NOMO-1 treated with dmso at 0.1 percent for 144 hours (cell line): ENCODE measurements around the gene C6orf132.

Source experiments
- DNase-seq: peaks from one replicate; lab custom pipeline; 2025; ENCODE audit not compliant: unreplicated experiment; lab: John Stamatoyannopoulos, UW

Gene C6orf132

GRCh38 chr6:42105709-42106108, 36.7 kb downstream of the C6orf132 start:
- DNase-seq, result no peak

DNA sequence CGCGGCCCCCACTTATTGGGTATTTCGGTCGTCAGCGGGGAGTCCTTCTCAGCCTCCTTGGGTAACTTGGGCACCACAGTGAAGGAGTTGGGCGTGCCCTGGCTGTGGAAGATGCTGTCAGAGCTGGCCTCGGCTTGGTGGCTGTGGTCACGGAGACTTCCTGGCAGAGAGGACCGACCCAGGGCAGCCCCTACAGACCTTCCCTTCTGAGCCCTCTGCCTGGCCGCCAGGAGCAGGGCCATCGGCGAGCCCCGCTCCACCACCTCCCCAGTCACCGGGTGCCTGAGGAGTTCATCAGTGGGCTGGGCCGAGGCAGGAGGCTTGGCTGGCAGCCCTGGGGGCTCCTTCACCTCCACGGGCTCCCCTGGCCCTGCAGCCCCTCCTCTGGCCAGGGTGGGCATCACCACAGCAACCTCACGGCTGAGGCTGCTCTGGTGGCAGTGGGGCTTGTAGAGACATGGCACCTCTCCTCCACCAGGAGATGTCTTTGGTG, 37.2 kb downstream of the C6orf132 start:
- DNase-seq, result no peak

GRCh38 chr6:42104804-42105125, 37.7 kb downstream of the C6orf132 start:
- no peak for DNase-seq

DNA sequence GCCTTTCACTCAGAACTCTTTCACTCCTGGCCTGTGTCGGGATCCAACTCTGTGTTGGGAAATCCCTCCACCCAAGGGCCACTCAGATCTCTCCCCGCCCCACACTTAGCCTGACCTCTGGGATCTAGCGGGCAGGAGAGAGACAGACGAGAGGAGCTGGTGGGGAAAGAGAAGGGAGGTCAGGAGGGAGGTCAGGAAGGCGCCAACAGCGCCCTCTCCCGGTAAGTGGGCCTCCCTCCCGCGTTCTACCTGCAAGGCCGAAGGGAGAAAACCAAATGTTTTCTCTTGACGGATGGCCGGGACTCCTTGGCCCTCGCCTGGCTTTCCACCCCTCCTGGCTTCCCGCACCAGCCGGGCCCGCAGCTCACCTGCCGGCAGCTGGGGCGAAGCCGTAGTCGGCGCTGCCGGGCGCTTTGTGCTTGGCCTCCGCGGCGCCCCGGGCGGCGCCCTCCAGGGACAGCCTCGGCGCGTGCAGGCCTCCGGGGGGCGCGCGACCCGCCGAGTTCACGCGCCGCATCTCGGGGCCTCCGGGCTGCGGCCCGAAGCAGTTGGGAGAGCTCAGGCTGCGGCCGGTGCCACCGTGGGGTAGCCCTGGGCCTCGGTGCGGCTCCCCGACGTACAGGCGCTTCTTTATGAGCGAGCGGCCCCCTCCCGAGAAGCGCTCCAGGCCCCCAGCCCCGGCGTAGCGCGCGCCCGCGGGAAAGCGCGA, 38.2 kb downstream of the C6orf132 start:
- peak; percentile 58 for DNase-seq

- no peak for DNase-seq
Observed at GRCh38 chr6:42103753-42104094, 38.7 kb downstream of the C6orf132 start.

DNA sequence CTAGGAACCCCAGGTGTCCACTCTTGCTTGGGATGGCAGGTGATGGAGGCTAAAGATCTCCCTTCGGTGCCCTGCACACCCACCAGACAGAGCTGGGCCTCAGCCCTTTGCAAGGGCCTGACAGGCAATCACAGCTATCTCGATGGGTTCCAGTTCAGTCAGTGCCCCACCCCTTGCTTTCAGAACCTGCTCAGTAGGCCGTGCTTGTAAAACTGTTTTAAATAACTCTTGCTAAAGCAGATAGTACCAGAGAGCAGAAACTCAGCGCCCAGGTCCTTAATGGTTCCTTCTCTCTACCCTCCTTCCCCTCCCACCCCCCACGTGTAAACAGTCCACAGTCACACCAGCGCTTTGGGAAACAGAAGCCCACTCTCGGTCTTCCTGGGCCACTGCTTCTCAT, 39.2 kb downstream of the C6orf132 start:
- no peak for DNase-seq

DNA sequence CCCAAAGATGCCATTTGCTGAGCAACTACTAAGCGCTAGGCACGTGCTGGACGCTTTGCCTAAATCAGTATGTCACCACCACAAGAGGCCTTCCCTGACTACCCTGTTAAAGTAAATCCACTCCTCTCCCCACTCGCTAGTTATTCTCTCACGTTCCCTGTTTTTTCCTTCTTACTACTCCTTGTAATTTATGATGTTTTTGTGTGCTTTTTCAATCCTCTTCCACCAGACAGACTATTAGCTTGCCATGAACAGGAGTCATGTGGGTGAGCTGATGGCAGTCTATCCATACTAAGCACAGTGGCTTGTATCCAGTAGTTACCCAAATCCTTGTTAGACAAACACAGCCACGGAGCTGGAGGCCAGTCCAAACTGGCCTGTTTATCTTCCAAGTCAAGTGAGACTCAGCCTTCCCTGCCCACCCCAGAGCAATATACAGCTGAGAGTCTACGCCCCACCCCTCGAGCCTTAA, 41.2 kb downstream of the C6orf132 start:
- DNase-seq, result no peak

DNA sequence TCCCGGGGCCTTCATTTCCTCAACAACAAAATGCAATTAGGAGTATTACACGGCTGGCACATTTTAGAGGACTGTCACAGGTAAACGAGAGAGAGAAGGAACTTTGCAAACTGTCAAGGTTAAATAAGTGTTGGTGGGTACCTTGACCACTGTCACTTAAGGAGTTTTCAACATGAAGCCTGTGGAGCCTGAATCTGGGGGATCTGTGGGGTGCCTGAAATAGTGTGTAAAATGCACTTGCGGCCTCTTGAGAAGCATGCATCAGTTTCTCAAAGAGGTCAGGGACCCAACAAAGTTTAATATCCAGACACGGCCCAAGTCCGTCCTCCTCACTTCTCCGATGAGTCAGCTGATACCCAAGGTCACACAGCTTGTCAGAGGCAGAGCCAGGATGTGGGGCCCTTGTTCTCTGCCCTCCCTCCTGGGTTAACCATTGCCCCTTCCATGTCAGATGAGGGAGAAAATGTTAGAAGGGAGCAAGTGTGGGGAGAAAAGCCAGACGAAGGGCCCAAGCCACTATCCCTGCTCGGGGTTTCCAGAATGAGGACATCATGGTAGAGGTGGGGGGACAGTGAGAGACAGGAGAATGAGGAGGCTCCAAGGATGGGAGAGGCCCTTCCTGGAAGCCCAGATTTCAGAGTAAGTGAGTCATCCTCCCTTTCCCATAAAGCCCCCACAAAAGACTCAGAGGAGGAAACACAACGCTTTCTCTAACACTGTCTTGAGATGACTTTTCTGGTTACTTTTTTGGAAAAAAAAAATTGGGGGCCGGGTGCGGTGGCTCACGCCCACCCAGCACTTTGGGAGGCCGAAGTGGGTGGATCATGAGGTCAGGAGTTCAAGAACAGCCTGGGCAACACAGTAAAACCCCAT, 42.2 kb downstream of the C6orf132 start:
- DNase-seq, result no peak

DNA sequence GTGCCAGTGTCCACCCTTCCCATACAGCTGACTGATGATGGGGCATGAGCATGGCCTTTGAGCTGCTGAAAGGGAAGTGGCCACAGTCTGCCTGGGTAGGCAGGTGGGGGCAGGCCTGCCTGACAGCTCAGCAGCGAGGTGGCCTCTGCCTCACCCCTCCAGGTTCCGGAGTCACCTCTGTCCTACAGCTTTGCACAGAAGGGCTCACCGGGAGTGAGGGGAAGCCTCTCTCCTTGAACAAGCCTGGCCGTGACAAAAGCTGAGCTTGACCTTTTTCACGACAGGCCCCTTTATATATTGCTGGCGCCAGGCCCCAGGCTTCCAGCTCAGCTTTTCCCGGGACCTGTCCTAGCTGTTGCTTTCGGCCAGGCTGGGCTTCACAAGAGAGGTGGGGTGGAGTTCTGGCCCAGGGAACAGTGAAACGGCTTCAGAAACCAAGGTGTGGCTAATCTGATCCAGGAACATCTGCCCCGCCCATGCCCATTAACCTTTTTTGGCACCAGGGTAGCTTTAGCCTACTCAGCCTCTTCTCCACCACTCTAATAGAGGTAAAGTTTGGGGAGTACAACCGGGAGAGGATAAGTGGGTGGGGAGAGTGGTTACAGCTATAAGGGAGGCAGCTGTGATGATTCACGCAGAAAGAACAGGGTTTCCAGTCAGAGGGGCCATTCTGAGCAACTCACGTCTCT, 42.9 kb downstream of the C6orf132 start:
- DNase-seq, result no peak

DNA sequence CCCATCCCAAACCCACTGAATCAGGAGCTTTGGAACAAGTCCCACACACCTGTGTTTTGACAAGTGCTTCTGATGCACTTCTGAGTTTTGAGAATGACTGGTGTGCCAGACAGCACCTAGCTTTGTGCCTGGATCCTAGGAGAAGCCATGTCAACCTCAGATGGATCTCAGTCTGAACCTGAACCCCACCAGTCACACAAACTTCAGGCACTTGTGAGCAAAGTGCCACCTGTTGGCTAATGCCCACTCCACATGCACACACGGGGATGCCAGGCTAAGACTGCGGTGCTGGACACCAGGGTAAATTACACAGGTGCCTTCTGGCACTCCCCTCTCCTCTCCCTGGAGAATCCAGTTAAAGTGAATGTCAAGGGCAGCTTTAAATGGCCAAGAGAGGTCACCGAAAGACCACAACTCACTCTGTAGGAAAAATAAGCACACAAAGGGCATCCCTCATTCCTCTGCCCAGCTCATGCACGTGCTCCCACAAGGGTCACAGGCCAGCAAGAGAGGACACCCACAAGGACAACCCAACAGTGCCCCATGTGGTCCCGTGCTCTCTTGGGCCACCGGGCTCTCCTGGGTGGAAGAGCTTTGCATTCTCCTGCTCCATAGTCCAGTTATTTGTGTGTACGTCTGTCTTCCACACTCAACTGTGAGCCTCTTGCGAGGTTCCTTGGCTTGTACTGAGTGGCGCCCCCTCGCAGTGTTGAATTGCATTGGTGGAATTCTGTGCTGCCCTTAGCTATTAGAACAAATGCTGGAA, 46.5 kb downstream of the C6orf132 start:
- DNase-seq, result no peak

DNA sequence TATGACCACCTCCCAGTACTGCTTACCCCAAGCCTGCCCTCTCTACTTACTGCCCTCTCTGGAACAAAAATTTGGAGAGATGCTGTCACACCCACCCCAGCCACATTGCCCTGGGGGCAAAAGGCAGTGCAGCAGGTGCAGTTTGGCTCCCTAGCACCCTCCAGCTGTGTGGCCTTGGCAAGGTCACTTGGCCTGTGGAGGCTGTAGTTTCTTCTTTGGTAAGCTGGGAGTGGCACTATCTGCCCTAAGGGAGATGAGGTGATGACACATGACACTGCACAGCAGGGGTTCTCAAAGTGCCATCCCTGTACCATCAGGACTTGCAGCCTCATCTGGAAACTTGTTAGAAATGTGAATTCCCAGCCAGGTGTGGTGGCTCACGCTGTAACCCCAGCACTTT, 47.3 kb downstream of the C6orf132 start:
- DNase-seq, result no peak

- no peak for DNase-seq
Observed at GRCh38 chr6:42093582-42094329, 48.7 kb downstream of the C6orf132 start.

DNA sequence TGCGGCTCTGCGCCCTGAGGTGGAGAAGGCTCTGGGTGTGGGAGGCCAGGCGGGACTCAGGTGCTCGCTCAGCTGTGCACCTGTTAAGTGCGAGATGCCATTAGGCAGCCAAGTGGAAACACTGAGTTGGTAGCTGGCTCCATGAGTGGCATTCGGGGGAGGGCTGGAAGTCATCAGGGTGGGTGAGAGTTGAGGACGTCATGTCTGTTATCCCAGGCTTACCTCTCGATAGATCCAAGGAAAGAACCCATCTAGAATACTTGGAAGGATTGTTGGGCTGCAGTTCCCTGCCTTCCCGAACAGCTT, 50.7 kb downstream of the C6orf132 start:
- no peak for DNase-seq

DNA sequence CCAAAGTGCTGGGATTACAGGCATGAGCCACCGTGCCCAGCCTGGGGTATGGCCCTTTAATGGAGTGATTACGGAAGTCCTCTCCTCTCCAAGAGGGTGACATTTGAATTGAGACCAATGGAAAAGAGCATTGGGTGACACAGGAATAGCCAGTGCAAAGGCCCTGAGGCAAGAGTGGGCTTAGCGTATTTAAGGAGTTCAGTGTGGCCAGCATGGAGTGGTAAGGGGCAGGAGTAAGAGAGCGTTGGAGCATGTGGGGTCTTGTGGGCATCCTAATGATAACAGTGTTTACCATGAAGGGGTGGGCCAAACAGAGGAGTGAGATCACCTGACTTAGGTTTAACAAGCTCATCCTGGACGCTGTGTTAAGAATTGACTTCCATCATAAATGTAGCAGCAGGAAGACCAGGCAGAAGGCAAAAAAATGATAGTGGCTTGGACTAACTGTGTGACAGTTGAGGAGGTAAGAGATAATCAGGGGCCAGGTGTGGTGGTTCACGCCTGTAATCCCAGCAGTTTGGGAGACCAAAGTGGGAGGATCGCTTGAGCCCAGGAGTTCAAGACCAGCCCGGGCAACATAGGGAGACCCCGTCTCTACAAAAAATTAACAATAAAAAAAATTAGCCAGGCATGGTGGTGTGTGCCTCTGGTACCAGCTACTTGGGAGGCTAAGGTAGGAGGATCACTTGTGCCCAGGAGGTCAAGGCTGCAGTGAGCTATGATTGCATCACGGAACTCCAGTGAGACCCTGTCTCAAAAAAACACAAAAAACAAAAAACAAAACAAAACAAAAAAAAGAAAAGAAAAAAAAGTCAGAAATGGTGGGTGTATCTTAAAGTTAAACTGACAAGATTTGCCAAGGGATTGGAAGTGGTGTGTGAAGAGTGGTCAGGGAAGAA, 51.4 kb downstream of the C6orf132 start:
- no peak for DNase-seq

DNA sequence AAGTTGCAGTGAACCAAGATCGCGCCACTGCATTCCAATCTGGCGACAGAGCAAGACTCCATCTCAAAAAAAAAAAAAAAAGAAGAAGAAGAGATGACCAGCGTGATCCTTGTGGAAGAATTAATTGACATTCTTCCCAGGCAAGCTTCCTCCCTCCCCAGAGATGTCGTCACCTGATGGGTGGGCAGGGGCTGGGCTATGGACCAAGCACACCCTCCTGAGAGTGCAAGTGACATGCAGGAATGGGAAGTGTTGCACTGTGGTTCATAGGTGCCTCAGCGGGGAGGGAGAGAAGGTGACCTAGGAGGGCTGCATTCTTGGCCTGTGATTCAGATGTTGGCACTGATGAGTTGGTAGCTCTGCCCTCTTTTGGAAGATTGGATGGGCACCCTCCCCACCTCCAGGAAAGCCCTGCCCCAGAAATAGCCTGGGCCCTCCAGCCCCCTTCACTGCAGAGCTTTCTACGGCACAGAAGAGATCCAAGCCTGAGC, 54.3 kb downstream of the C6orf132 start:
- no peak for DNase-seq

DNA sequence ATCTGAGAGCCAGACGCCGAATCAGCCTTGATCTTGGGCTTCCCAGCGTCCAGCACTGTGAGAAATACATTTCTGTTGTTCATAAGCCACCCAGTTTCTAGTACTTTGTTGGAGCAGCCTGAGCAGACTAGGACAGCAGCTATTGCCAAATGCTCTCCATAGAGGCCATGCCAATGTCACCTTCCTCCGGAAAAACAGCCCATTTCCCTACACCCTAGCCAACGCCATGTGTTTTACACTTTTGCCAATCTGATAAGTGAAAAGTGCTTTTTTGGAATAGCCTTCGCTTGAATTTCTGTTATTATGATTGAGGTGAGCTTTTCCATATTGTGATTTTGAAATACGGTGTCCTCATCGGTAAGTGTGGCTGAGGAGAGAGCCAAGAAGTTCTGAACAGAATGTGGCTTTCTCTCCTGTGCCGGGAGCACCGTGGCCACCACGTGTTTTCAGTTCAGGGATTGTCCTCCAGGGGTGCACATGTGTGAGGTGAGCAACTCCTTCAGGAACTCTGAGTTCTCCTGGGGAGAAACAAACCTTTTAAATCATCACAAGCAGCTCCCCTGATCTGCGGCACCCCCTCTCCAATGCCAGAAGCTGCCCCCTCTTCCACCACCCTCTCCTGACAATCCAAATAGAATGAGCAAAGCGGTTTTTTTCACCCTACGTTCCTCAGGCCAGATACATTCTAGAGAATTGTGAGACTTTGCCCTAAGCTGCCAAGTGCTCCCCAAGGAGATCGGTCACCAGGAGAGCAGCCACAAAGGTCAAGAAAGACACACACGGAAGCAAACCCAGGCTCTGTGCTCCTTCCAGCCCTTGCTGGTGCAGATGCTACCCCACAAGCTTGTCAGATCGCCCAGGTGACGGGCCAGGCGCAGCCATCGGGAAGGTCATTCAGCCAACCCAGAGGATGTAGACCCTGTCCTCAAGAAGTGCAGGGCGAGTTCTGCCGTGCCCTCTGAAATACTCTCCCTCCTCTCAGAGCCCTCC, 56.1 kb downstream of the C6orf132 start:
- DNase-seq, result no peak

DNA sequence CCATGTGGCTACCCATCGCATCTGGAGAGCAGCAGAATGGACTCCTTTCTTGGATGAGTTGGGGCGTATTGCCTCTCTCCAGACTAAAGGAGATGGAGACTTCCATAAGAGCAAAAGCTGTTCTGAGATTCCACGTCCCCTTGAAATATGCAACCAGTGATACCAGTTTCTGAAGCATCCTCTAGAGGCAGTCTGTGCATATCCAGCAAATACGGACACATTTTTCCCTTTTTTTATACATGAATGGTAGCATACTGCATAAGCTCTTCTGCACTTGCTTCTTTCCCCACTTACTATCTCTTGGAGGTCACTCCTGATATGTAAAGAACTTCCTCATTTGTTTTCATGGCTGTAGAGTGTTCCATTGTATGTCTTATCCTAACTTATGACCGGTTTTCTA, 57.5 kb downstream of the C6orf132 start:
- DNase-seq, result no peak

DNA sequence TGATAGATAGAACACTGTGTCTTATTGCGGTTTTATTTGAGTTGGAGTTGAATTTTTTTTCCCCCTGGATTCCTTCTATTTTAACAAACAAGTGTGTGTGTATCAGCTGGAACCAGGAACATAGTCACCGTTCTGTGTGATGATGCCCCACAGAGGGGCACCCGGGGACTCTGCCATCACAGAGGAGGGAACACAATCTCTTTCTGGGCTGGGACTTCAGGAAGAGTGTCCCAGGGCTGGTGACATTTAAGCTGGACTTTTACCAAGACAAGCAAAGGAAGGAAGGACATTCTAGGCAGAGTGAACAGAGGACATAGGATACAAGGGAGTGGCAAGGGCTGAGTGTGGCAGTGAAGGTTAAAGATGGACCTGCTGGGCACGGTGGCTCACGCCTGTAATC, 58.9 kb downstream of the C6orf132 start:
- no peak for DNase-seq
